ENCODE data around the gene CAV3.

DNA sequence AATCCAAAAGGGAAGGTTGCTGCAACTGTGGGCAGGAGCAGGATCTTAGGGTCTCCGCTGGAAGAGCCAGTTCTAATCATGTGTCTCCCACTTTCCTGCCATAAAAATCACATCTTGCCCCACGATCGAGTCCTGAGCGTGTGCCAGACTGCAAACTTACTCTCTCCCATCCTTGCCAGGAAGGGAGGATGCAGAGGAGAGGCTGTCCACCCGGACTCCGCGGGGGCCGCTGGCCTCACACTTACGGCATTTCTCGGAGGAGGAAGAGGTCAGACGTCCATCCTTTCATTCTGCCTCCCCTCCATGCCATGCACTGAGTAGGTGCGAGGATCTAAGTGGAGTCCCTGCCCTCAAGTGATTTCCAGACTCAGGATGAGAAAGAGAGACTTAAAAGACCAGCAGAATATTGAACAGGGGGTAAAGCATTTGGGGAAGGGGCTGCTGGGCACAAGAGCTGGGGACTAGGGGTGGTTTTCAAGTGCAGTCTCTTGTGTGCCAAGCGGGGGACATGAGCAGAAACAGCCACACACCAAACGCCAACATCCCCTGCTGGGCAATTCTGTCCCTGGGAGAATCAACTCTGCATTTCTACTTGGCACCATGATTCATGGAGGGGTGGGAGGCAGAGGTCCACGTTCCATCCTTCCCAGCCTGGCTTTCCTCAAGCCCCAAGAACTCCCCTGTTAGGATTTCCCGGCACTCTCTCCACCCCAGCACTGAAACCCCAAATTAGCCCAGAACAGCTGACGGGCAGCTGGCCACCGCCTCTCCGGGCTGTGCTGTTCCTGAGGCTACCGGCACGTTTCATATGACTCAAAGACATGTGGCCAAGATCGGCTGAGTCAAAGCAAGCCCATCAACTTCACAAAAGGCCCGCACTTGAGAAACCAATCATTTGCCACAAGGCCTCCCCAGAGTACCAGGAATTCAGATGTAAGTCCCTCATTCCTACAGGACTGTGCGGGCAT is 24.2 kb downstream of the CAV3 start:
- TF ChIP-seq, protein P1, sequence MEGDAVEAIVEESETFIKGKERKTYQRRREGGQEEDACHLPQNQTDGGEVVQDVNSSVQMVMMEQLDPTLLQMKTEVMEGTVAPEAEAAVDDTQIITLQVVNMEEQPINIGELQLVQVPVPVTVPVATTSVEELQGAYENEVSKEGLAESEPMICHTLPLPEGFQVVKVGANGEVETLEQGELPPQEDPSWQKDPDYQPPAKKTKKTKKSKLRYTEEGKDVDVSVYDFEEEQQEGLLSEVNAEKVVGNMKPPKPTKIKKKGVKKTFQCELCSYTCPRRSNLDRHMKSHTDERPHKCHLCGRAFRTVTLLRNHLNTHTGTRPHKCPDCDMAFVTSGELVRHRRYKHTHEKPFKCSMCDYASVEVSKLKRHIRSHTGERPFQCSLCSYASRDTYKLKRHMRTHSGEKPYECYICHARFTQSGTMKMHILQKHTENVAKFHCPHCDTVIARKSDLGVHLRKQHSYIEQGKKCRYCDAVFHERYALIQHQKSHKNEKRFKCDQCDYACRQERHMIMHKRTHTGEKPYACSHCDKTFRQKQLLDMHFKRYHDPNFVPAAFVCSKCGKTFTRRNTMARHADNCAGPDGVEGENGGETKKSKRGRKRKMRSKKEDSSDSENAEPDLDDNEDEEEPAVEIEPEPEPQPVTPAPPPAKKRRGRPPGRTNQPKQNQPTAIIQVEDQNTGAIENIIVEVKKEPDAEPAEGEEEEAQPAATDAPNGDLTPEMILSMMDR (IDR thresholded peaks at IDR 0.05; ENCODE audit: low read depth, low read length, missing input control), result no peak
- TF ChIP-seq YY1 (IDR thresholded peaks at IDR 0.05) (no peak), GABPA (IDR thresholded peaks at IDR 0.05 in 1 of 2, conservative IDR thresholded peaks at IDR 0.05 in 1 of 2) (no peak), EGR1 (IDR thresholded peaks at IDR 0.05; ENCODE audit: low read depth in 2 of 2) (no peak), RXRA (IDR thresholded peaks at IDR 0.05) (no peak), RAD21 (IDR thresholded peaks at IDR 0.05) (no peak), HNF4A (conservative IDR thresholded peaks at IDR 0.05) (no peak), FOXA1 (IDR thresholded peaks at IDR 0.05) (no peak), TAF1 (conservative IDR thresholded peaks at IDR 0.05) (no peak), SP1 (IDR thresholded peaks at IDR 0.05) (no peak)
- TF ChIP-seq, protein P2, sequence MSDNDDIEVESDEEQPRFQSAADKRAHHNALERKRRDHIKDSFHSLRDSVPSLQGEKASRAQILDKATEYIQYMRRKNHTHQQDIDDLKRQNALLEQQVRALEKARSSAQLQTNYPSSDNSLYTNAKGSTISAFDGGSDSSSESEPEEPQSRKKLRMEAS (IDR thresholded peaks at IDR 0.05), result no peak
- TF ChIP-seq, protein P3, sequence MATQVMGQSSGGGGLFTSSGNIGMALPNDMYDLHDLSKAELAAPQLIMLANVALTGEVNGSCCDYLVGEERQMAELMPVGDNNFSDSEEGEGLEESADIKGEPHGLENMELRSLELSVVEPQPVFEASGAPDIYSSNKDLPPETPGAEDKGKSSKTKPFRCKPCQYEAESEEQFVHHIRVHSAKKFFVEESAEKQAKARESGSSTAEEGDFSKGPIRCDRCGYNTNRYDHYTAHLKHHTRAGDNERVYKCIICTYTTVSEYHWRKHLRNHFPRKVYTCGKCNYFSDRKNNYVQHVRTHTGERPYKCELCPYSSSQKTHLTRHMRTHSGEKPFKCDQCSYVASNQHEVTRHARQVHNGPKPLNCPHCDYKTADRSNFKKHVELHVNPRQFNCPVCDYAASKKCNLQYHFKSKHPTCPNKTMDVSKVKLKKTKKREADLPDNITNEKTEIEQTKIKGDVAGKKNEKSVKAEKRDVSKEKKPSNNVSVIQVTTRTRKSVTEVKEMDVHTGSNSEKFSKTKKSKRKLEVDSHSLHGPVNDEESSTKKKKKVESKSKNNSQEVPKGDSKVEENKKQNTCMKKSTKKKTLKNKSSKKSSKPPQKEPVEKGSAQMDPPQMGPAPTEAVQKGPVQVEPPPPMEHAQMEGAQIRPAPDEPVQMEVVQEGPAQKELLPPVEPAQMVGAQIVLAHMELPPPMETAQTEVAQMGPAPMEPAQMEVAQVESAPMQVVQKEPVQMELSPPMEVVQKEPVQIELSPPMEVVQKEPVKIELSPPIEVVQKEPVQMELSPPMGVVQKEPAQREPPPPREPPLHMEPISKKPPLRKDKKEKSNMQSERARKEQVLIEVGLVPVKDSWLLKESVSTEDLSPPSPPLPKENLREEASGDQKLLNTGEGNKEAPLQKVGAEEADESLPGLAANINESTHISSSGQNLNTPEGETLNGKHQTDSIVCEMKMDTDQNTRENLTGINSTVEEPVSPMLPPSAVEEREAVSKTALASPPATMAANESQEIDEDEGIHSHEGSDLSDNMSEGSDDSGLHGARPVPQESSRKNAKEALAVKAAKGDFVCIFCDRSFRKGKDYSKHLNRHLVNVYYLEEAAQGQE (IDR thresholded peaks at IDR 0.05), result no peak

All from liver (tissue), 3 donors.